Gastroesophageal sphincter (tissue), 3 donors: ENCODE results near the gene PRKCZ.

ENCODE experiments used
- EP300 ChIP-seq: sonication (generic); formaldehyde crosslinking; IDR thresholded peaks from one replicate; pipeline ENCODE4 v1.6.1; 2017; ENCODE audit warnings: antibody characterized with exemption, mild to moderate bottlenecking
- POLR2A ChIP-seq, 2 donors: fragments of 450-650 bp; IDR thresholded peaks; one replicate each; pipeline ENCODE4 v1.6.1; 2017; ENCODE audit warnings: antibody characterized with exemption in 2 of 2, mild to moderate bottlenecking in 2 of 2, moderate library complexity in 1 of 2
- POLR2AphosphoS5 ChIP-seq: sonication (generic); formaldehyde crosslinking; IDR thresholded peaks from one replicate; pipeline ENCODE4 v1.6.1; 2017; ENCODE audit warnings: antibody characterized with exemption
- TF ChIP-seq, protein P1 (sequence below), 4 experiments: fragments of 200-600 bp in 2 of 4; fragments of 450-650 bp in 2 of 4; sonication (generic) in 1 of 4; IDR thresholded peaks; one replicate each; pipeline ENCODE4 v1.5.1; 2017 to 2019; ENCODE audit warnings: antibody characterized with exemption in 4 of 4, mild to moderate bottlenecking in 2 of 4, moderate library complexity in 2 of 4

DNA sequence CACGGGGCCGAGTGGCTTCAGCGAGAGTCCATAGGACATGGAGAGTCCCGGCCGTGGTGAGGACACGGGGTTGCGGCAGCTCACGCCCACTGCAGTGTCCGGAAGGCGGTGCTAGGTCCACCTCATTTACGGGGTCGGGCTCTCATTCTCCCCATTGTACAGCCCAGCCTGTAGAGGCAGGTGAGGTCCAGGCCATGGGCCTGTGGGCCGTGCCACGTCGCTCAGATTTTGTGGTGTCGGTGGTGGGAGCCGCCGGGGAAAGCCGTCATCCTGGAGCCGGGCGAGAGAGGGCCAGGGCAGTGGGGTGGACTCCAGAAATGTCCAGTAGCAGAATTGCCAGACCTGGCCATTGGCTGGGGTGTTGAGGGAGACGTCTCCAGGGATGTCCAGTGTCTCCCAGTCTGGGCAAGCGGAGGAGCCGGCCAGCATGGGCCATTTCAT lies 59.4 kb downstream of the PRKCZ start:
- TF ChIP-seq, protein P1, sequence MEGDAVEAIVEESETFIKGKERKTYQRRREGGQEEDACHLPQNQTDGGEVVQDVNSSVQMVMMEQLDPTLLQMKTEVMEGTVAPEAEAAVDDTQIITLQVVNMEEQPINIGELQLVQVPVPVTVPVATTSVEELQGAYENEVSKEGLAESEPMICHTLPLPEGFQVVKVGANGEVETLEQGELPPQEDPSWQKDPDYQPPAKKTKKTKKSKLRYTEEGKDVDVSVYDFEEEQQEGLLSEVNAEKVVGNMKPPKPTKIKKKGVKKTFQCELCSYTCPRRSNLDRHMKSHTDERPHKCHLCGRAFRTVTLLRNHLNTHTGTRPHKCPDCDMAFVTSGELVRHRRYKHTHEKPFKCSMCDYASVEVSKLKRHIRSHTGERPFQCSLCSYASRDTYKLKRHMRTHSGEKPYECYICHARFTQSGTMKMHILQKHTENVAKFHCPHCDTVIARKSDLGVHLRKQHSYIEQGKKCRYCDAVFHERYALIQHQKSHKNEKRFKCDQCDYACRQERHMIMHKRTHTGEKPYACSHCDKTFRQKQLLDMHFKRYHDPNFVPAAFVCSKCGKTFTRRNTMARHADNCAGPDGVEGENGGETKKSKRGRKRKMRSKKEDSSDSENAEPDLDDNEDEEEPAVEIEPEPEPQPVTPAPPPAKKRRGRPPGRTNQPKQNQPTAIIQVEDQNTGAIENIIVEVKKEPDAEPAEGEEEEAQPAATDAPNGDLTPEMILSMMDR (IDR thresholded peaks at IDR 0.05) = no peak
- TF ChIP-seq EP300 (no peak), POLR2AphosphoS5 (no peak), POLR2A (IDR thresholded peaks at IDR 0.05) (no peak)
